ENCODE results near the gene PPP2R2B.

DNA sequence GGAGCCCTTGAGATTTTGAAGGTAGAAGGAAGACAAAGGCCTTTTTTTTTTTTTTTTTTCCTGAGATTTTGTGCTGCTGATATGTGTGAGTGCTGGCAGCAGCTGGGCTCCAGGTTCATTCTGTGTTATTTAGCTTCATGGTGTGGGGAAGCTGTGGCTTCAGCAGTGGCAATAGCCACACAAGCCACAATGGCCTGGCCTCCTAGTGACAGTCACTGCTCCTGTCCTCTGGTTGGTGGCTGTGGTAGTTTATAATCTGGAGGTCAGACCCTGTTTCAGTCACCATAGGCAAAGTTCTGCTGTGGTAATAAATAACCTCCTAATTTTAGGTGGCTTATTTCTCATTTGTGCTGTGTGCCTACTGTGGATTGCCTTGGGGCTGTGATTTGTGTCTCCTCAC, 334.3 kb downstream of the PPP2R2B start:
- TF ChIP-seq, protein P1, sequence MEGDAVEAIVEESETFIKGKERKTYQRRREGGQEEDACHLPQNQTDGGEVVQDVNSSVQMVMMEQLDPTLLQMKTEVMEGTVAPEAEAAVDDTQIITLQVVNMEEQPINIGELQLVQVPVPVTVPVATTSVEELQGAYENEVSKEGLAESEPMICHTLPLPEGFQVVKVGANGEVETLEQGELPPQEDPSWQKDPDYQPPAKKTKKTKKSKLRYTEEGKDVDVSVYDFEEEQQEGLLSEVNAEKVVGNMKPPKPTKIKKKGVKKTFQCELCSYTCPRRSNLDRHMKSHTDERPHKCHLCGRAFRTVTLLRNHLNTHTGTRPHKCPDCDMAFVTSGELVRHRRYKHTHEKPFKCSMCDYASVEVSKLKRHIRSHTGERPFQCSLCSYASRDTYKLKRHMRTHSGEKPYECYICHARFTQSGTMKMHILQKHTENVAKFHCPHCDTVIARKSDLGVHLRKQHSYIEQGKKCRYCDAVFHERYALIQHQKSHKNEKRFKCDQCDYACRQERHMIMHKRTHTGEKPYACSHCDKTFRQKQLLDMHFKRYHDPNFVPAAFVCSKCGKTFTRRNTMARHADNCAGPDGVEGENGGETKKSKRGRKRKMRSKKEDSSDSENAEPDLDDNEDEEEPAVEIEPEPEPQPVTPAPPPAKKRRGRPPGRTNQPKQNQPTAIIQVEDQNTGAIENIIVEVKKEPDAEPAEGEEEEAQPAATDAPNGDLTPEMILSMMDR (IDR thresholded peaks at IDR 0.05) = no peak
- TF ChIP-seq EP300 (IDR thresholded peaks at IDR 0.05; ENCODE audit: low read depth) (no peak), POLR2A (IDR thresholded peaks at IDR 0.05) (no peak), POLR2AphosphoS5 (IDR thresholded peaks at IDR 0.05) (no peak)

All from transverse colon (tissue), 4 donors.